HG02973 (cell line): Measurements from ENCODE around the gene GLT8D2.
"Not testable (repeated sequence)": the region's sequence is repeated elsewhere in the genome, so short reads cannot be mapped to it uniquely, and the experiment has no call there.

Experiments used
- ATAC-seq: cut with Tn5 transposase; IDR thresholded peaks from one replicate; pipeline ENCODE4 v1.9.1; 2021; ENCODE audit warnings: moderate library complexity; ENCODE audit not compliant: unreplicated experiment

The GLT8D2 gene

GRCh38 chr12:104054681-104055346, 4.8 kb upstream of the GLT8D2 start:
- no peak for ATAC-seq

- no peak for ATAC-seq
Measured at GRCh38 chr12:104050436-104050835, 449 bp upstream of the GLT8D2 start.

- ATAC-seq = no peak
Measured at GRCh38 chr12:104049278-104049902, 597 bp downstream of the GLT8D2 start.

- ATAC-seq = no peak
Measured at GRCh38 chr12:104048811-104049210, 1.2 kb downstream of the GLT8D2 start.

GRCh38 chr12:104048162-104048561, 1.8 kb downstream of the GLT8D2 start:
- no peak for ATAC-seq

- no peak for ATAC-seq
Measured at GRCh38 chr12:104046306-104046705, 3.7 kb downstream of the GLT8D2 start.

- ATAC-seq = no peak
Measured at GRCh38 chr12:104044158-104044557, 5.8 kb downstream of the GLT8D2 start.

GRCh38 chr12:104042580-104042979, 7.4 kb downstream of the GLT8D2 start:
- no peak for ATAC-seq

GRCh38 chr12:104039769-104040168, 10.2 kb downstream of the GLT8D2 start:
- ATAC-seq = not testable (repeated sequence)

- ATAC-seq = not testable (repeated sequence)
Measured at GRCh38 chr12:104036143-104036542, 13.8 kb downstream of the GLT8D2 start.

GRCh38 chr12:104030596-104030995, 19.4 kb downstream of the GLT8D2 start:
- ATAC-seq = not testable (repeated sequence)

GRCh38 chr12:104026841-104027599, 23.0 kb downstream of the GLT8D2 start:
- ATAC-seq = no peak

- no peak for ATAC-seq
Measured at GRCh38 chr12:104025771-104026170, 24.2 kb downstream of the GLT8D2 start.

- ATAC-seq = no peak
Measured at GRCh38 chr12:104024348-104024747, 25.6 kb downstream of the GLT8D2 start.

GRCh38 chr12:104023710-104024109, 26.3 kb downstream of the GLT8D2 start:
- ATAC-seq = no peak

- no peak for ATAC-seq
Measured at GRCh38 chr12:104022786-104023185, 27.2 kb downstream of the GLT8D2 start.

- not testable (repeated sequence) for ATAC-seq
Measured at GRCh38 chr12:104021862-104022261, 28.1 kb downstream of the GLT8D2 start.

- no peak for ATAC-seq
Measured at GRCh38 chr12:104012331-104012730, 37.7 kb downstream of the GLT8D2 start.

GRCh38 chr12:104011253-104011652, 38.7 kb downstream of the GLT8D2 start:
- ATAC-seq = no peak

GRCh38 chr12:104010606-104011169, 39.3 kb downstream of the GLT8D2 start:
- no peak for ATAC-seq

- ATAC-seq = no peak
Measured at GRCh38 chr12:104010121-104010520, 39.9 kb downstream of the GLT8D2 start.

- no peak for ATAC-seq
Measured at GRCh38 chr12:104006929-104007328, 43.1 kb downstream of the GLT8D2 start.
